Glutamatergic neuron (in vitro differentiated cells): ENCODE results near the gene SELENON. TPM values are rescaled to one million over a fixed set of nuclear protein-coding genes. Genes with fewer than 3 reads are reported as not detected.

Experiments
- DNase-seq: peaks from one replicate; pipeline ENCODE4 v3.0.0; 2022
- H3K27ac Mint-ChIP-seq: one replicate; pipeline ENCODE4 v1.8.0; 2020; ENCODE audit warnings: mild to moderate bottlenecking, mixed read lengths, inconsistent platforms; ENCODE audit not compliant: unreplicated experiment
- H3K27me3 Mint-ChIP-seq: one replicate; pipeline ENCODE4 v1.8.0; 2020; ENCODE audit warnings: mild to moderate bottlenecking, moderate library complexity, mixed read lengths, inconsistent platforms; ENCODE audit not compliant: unreplicated experiment
- H3K36me3 Mint-ChIP-seq: one replicate; pipeline ENCODE4 v1.8.0; 2020; ENCODE audit warnings: mild to moderate bottlenecking, mixed read lengths, inconsistent platforms; ENCODE audit not compliant: unreplicated experiment
- H3K4me1 Mint-ChIP-seq: one replicate; pipeline ENCODE4 v1.8.0; 2020; ENCODE audit warnings: mild to moderate bottlenecking, low read depth, mixed read lengths, inconsistent platforms; ENCODE audit not compliant: unreplicated experiment
- H3K4me3 Mint-ChIP-seq: one replicate; pipeline ENCODE4 v1.8.0; 2020; ENCODE audit warnings: mild to moderate bottlenecking, mixed read lengths, inconsistent platforms; ENCODE audit not compliant: unreplicated experiment
- H3K9me3 Mint-ChIP-seq: one replicate; pipeline ENCODE4 v1.8.0; 2020; ENCODE audit warnings: mild to moderate bottlenecking, moderate library complexity, mixed read lengths, inconsistent platforms; ENCODE audit not compliant: unreplicated experiment
- total RNA-seq: library from RNA; stranded (reverse); fragmentation: NEBNext Ultra II Directional; extraction: Animal tissue kit (Norgen Biotek cat#: 25700); gene quantifications from one replicate; pipeline ENCODE4 v1.2.1, GENCODE V29; 2021; ENCODE audit not compliant: unreplicated experiment
- TF ChIP-seq, protein P1 (sequence below): fragments of 200-600 bp; sonication (generic); IDR thresholded peaks from one replicate; pipeline ENCODE4 v1.5.0; 2021; ENCODE audit not compliant: partially characterized antibody, unreplicated experiment

The SELENON gene
- total RNA-seq, 1 donor from 2014 or later, result 79.8 TPM

DNA sequence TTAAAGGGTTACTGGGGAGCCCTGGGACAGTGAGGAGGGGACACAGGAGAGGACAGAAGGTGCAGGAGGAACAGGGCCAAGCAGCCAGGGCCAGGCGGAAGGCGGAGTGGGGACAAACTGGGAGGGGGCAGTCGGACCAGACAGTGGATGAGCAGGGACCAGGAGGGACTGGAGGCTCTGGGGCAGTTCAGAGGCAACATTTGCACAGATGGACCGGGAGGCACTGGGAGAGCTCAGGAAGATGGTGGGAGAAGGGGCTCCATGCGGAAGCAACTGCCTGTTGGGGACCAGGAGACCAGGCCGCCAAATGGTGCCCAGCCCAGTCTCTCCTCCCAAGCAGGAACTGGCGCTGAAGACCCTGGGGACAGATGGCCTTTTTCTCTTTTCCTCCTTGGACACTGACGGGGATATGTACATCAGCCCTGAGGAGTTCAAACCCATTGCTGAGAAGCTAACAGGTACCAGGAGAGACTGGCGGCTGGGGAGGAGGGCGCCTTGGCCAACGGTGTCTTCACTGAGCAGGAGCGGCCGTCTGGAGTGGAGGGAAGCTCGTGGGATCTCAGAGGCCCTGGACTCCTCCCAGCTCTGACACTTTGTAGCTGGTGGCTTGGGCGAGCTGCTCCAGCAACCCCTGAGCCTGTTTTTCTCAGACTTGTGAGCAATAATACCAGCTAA, 847 bp downstream of the SELENON start:
- peak overlapping the region; percentile 90 for H3K27ac Mint-ChIP-seq
- H3K4me1 Mint-ChIP-seq, result peaks cover 21% of the 10 kb centered on the region

GRCh38 chr1:25802915-25803314, 2.9 kb downstream of the SELENON start:
- Mint-ChIP-seq H3K4me3 (peak overlapping the region; percentile 45), H3K27me3 (peaks cover 2% of the 10 kb centered on the region), H3K4me1 (peaks cover 12% of the 10 kb centered on the region), H3K27ac (peak overlapping the region; percentile 72), H3K36me3 (no peaks in the 10 kb centered on the region), H3K9me3 (no peaks in the 10 kb centered on the region)
- TF ChIP-seq, protein P1, sequence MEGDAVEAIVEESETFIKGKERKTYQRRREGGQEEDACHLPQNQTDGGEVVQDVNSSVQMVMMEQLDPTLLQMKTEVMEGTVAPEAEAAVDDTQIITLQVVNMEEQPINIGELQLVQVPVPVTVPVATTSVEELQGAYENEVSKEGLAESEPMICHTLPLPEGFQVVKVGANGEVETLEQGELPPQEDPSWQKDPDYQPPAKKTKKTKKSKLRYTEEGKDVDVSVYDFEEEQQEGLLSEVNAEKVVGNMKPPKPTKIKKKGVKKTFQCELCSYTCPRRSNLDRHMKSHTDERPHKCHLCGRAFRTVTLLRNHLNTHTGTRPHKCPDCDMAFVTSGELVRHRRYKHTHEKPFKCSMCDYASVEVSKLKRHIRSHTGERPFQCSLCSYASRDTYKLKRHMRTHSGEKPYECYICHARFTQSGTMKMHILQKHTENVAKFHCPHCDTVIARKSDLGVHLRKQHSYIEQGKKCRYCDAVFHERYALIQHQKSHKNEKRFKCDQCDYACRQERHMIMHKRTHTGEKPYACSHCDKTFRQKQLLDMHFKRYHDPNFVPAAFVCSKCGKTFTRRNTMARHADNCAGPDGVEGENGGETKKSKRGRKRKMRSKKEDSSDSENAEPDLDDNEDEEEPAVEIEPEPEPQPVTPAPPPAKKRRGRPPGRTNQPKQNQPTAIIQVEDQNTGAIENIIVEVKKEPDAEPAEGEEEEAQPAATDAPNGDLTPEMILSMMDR, result no peak
- DNase-seq, result no peak

More for the DNA sequence above, 847 bp downstream of the SELENON start:
- Mint-ChIP-seq H3K36me3 (no peaks in the 10 kb centered on the region), H3K27me3 (peaks cover 4% of the 10 kb centered on the region), H3K4me3 (peak overlapping the region; percentile 90), H3K9me3 (no peaks in the 10 kb centered on the region)
- no peak for DNase-seq
- TF ChIP-seq, protein P1, result no peak

DNA sequence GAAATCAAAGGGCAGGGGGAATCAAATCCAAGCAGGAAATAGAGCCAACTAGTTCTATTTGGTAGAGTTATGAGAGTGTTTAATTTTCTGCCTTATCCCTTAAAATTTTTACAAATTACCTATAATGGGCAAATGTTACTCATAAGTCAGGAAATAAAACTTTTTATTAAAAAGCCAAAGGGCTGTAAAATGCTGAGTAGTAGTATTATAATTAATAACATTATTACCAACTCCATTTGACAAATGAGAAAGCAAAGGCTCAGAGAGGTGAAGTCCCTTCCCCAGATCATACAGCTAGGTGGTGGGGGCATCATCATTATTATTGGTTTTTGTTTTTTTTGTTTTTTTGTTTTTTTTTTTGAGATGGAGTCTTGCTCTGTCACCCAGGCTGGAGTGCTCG, 3.4 kb downstream of the SELENON start:
- no peak for DNase-seq
- H3K9me3 Mint-ChIP-seq, result no peaks in the 10 kb centered on the region
- H3K27ac Mint-ChIP-seq, result no peak overlapping the region
- H3K36me3 Mint-ChIP-seq, result no peaks in the 10 kb centered on the region
- peaks cover 12% of the 10 kb centered on the region for H3K4me1 Mint-ChIP-seq
- TF ChIP-seq, protein P1, result no peak
- H3K27me3 Mint-ChIP-seq, result no peaks in the 10 kb centered on the region
- no peak overlapping the region for H3K4me3 Mint-ChIP-seq

DNA sequence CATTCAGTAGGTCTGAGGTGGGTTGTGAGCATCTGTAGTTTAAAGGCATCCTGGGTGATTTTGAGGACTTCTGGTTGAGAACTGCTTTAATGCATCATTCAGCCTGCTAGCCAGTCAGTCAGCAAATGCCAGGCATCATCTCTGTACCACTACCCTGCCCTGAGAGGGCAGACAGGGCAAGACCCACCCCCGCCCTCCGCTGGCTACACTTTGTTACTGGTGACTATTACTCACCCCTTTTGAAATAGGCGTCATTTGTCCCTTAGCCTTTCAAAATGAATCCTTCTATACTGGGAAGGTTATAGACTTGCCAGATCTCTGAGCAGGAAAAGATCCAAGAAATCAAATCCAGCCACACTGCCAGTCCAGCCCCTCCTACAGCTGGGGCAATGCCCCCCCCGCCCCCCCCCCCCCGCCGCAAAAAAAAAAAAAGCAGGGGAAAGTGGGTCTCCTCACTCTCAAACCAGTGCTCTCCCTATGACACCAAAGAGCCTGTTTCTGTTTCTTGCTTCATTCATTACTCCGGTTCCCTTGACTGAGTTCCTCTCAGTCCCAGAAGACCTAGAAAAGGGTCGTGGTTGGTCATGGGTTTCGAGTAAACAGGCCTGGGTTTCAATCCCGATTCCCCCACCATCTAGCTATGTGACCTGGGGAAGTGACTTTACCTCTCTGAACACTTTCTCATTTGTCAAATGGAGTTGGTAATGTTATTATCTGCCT, 4.4 kb downstream of the SELENON start:
- Mint-ChIP-seq H3K27ac (no peak overlapping the region), H3K4me1 (peaks cover 12% of the 10 kb centered on the region), H3K27me3 (no peaks in the 10 kb centered on the region), H3K4me3 (peak overlapping the region; percentile 49), H3K36me3 (no peaks in the 10 kb centered on the region), H3K9me3 (no peaks in the 10 kb centered on the region)
- TF ChIP-seq, protein P1, result no peak
- no peak for DNase-seq
